HepG2 (cell line): ENCODE data around the gene SLC12A5. TPM values are rescaled to one million over a fixed set of nuclear protein-coding genes. Genes with fewer than 3 reads are reported as not detected.
A peak's percentile ranks its signal among the peaks of the same experiment; 100 is the strongest.

Experiments used
- CBX1 ChIP-seq: IDR thresholded peaks from one replicate; pipeline ENCODE4 v1.6.1; 2016; ENCODE audit warnings: antibody characterized with exemption, low read depth
- ETV6 ChIP-seq: sonication (generic); formaldehyde crosslinking; conservative IDR thresholded peaks from 2 replicates; pipeline ENCODE4 v1.4.0; 2020; ENCODE audit warnings: missing genetic modification reagents
- FOXP1 ChIP-seq, 2 experiments: fragments of 450-650 bp in 1 of 2; IDR thresholded peaks; 2 replicates each; pipeline ENCODE4 v1.6.1; 2017 to 2018; ENCODE audit warnings: antibody characterized with exemption in 1 of 2
- HES4 ChIP-seq: sonication (generic); formaldehyde crosslinking; IDR thresholded peaks from 2 replicates; pipeline ENCODE4 v1.9.0; 2021; ENCODE audit warnings: mild to moderate bottlenecking, missing genetic modification reagents, borderline replicate concordance
- KAT7 ChIP-seq: IDR thresholded peaks from 2 replicates; pipeline ENCODE4 v1.6.1; 2018; ENCODE audit warnings: borderline replicate concordance, missing compliant biosample characterization
- KMT2A ChIP-seq: sonication (generic); formaldehyde crosslinking; IDR thresholded peaks from 2 replicates; pipeline ENCODE4 v1.4.0; 2020; ENCODE audit warnings: missing genetic modification reagents
- PAWR ChIP-seq: sonication (generic); formaldehyde crosslinking; IDR thresholded peaks from 2 replicates; pipeline ENCODE4 v1.4.0; 2020; ENCODE audit warnings: missing genetic modification reagents, mild to moderate bottlenecking, borderline replicate concordance
- PHF21A ChIP-seq: sonication (generic); formaldehyde crosslinking; IDR thresholded peaks from 2 replicates; pipeline ENCODE4 v1.5.0; 2020; ENCODE audit warnings: mild to moderate bottlenecking, missing genetic modification reagents
- RFXANK ChIP-seq: IDR thresholded peaks from 2 replicates; pipeline ENCODE4 v1.6.1; 2016
- SYNCRIP ChIP-seq: fragments of 200-400 bp; formaldehyde crosslinking; IDR thresholded peaks from 2 replicates; pipeline ENCODE4 v1.6.1; 2018; ENCODE audit warnings: mild to moderate bottlenecking, low read depth, low read length; ENCODE audit not compliant: insufficient read depth
- XBP1 ChIP-seq: sonication (generic); formaldehyde crosslinking; IDR thresholded peaks from 2 replicates; pipeline ENCODE4 v1.5.0; 2020; ENCODE audit warnings: missing genetic modification reagents
- ZFP37 ChIP-seq: sonication (generic); formaldehyde crosslinking; IDR thresholded peaks from 2 replicates; pipeline ENCODE4 v1.4.0; 2020; ENCODE audit warnings: missing genetic modification reagents, borderline replicate concordance
- ZNF326 ChIP-seq: sonication (generic); formaldehyde crosslinking; IDR thresholded peaks from 2 replicates; pipeline ENCODE4 v1.4.0; 2020; ENCODE audit warnings: missing genetic modification reagents, borderline replicate concordance
- ZNF33A ChIP-seq: sonication (generic); formaldehyde crosslinking; IDR thresholded peaks from 2 replicates; pipeline ENCODE4 v1.5.1; 2020; ENCODE audit warnings: missing genetic modification reagents, mild to moderate bottlenecking, moderate library complexity, borderline replicate concordance
- ZNF441 ChIP-seq: sonication (generic); formaldehyde crosslinking; IDR thresholded peaks from 2 replicates; pipeline ENCODE4 v1.7.0; 2021; ENCODE audit warnings: missing genetic modification reagents, borderline replicate concordance
- ZNF597 ChIP-seq: sonication (generic); formaldehyde crosslinking; IDR thresholded peaks from 2 replicates; pipeline ENCODE4 v1.5.0; 2020; ENCODE audit warnings: missing genetic modification reagents
- ZNF652 ChIP-seq: IDR thresholded peaks from 2 replicates; pipeline ENCODE4 v1.6.1; 2016; ENCODE audit warnings: low read depth, borderline replicate concordance
- ZNF780A ChIP-seq: sonication (generic); formaldehyde crosslinking; IDR thresholded peaks from 2 replicates; pipeline ENCODE4 v1.8.0; 2022; ENCODE audit warnings: mild to moderate bottlenecking, missing genetic modification reagents, moderate library complexity
- polyA plus RNA-seq, 8 experiments: library from polyadenylated mRNA; depleted of rRNA in 3 of 8; stranded (reverse) in 7 of 8; unstranded in 1 of 8; fragments of >200 nt; fragmentation: Illumina TruSeq in 4 of 8; extraction: Trizol in 4 of 8; gene quantifications; 2 replicates each; pipeline versions ENCODE4 v1.2.1 to v1.2.3, GENCODE V29; 2011 to 2016; ENCODE audit warnings: low read depth in 4 of 8, missing spikeins in 1 of 8, mixed read lengths in 1 of 8; ENCODE audit not compliant: insufficient read depth in 1 of 8
- total RNA-seq, 5 experiments: library from RNA; depleted of rRNA; stranded (reverse); fragments of >200 nt; fragmentation: Illumina TruSeq; extraction: Trizol; gene quantifications; 2 replicates each; pipeline ENCODE4 v1.2.3, GENCODE V29; 2016; ENCODE audit warnings: low read depth in 1 of 5
- TF ChIP-seq, protein P1 (sequence below): sonication (generic); formaldehyde crosslinking; IDR thresholded peaks from 2 replicates; pipeline ENCODE4 v1.5.1; 2020; ENCODE audit warnings: missing genetic modification reagents, mild to moderate bottlenecking, borderline replicate concordance
- TF ChIP-seq, protein P2 (sequence below): sonication (generic); formaldehyde crosslinking; IDR thresholded peaks from 2 replicates; pipeline ENCODE4 v1.4.0; 2020; ENCODE audit warnings: missing genetic modification reagents
- TF ChIP-seq, protein P3 (sequence below): sonication (generic); formaldehyde crosslinking; IDR thresholded peaks from 2 replicates; pipeline ENCODE4 v1.5.0; 2020; ENCODE audit warnings: mild to moderate bottlenecking, missing genetic modification reagents
- TF ChIP-seq, protein P4 (sequence below), 2 experiments: sonication (generic) in 1 of 2; formaldehyde crosslinking in 1 of 2; IDR thresholded peaks; 2 replicates each; pipeline versions ENCODE4 v1.5.1 to v1.6.1; 2011 to 2020; ENCODE audit warnings: borderline replicate concordance in 1 of 2, low read depth in 1 of 2, low read length in 1 of 2, mild to moderate bottlenecking in 1 of 2, missing genetic modification reagents in 1 of 2, moderate library complexity in 1 of 2

SLC12A5 gene
- total and polyA plus RNA-seq, 2 of the 13 experiments (the other 11 are each of a cell fraction or from before 2014, with no cell fraction given): 4.3 to 5.4 TPM

DNA sequence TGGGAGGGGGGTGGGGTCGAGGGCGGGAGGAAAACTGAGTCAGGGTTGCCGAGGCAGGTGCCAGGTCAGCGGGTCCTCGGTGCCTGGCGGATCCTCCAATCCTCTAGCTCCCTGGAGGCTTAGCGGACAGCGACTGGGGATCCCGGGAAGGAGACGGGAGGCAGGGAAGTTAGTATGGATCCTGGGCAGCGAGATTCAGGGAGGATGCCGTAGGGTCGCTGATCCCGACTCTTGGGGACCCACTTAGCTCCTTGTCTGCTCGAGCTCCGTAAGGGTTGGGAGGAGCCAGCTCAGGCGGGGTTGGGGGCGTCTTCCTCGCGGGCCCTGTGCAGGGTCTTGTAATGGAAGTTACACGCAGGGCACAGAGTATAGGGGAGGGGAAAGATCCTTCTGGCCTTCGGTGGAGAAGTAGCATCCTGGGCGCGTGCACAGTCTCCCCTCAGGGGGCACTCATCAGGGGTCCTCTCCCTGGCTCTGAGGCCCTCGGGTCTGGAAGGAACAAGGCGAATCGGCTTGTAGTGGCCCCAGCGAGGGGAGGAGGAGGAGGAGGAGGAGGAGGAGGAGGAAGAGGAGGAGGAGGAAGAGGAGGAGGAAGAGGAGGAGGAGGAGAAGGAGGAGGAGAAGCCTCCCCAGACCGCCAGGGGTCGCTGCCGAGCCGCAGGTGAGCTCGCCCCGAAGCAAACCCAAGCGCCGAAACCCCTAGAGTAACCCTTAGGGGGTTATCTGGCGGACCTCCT is 6.4 kb upstream of the SLC12A5 start (continued):
- TF ChIP-seq, protein P1, sequence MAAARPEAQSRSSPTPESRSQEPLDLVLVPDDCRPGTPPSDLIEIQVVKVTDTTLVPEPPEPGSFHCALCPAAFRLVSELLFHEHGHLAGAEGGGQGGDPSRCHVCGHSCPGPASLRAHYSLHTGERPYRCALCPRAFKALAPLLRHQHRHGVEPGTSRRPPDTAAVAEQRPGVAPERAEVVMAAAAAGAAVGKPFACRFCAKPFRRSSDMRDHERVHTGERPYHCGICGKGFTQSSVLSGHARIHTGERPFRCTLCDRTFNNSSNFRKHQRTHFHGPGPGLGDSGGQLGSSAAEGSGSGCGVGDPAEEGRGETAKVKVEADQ (CRISPR knock-in tag): peak; percentile 59; the same call in 1 of the 2 replicates
- no peak for TF ChIP-seq ZNF780A (CRISPR knock-in tag)
- no peak; the same call in 1 of the 2 replicates for TF ChIP-seq ZFP37 (CRISPR knock-in tag)
- no peak for TF ChIP-seq ZNF33A (CRISPR knock-in tag)
- no peak for TF ChIP-seq KMT2A (CRISPR knock-in tag)
- TF ChIP-seq, protein P2, sequence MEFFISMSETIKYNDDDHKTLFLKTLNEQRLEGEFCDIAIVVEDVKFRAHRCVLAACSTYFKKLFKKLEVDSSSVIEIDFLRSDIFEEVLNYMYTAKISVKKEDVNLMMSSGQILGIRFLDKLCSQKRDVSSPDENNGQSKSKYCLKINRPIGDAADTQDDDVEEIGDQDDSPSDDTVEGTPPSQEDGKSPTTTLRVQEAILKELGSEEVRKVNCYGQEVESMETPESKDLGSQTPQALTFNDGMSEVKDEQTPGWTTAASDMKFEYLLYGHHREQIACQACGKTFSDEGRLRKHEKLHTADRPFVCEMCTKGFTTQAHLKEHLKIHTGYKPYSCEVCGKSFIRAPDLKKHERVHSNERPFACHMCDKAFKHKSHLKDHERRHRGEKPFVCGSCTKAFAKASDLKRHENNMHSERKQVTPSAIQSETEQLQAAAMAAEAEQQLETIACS (CRISPR knock-in tag): no peak
- no peak for TF ChIP-seq ZNF326 (CRISPR knock-in tag)
- no peak for TF ChIP-seq RFXANK (CRISPR knock-in tag)
- no peak; the same call in 1 of the 2 replicates for TF ChIP-seq ZNF441
- TF ChIP-seq SYNCRIP: no peak
- TF ChIP-seq ZNF597 (CRISPR knock-in tag): no peak
- TF ChIP-seq KAT7 (CRISPR knock-in tag): peak; percentile 33; the same call in 1 of the 2 replicates
- no peak for TF ChIP-seq HES4 (CRISPR knock-in tag)
- no peak for TF ChIP-seq ETV6 (CRISPR knock-in tag)
- TF ChIP-seq FOXP1 (IDR thresholded peaks at IDR 0.05): no peak
- TF ChIP-seq FOXP1 (CRISPR knock-in tag; IDR thresholded peaks at IDR 0.05): no peak
- TF ChIP-seq, protein P3, sequence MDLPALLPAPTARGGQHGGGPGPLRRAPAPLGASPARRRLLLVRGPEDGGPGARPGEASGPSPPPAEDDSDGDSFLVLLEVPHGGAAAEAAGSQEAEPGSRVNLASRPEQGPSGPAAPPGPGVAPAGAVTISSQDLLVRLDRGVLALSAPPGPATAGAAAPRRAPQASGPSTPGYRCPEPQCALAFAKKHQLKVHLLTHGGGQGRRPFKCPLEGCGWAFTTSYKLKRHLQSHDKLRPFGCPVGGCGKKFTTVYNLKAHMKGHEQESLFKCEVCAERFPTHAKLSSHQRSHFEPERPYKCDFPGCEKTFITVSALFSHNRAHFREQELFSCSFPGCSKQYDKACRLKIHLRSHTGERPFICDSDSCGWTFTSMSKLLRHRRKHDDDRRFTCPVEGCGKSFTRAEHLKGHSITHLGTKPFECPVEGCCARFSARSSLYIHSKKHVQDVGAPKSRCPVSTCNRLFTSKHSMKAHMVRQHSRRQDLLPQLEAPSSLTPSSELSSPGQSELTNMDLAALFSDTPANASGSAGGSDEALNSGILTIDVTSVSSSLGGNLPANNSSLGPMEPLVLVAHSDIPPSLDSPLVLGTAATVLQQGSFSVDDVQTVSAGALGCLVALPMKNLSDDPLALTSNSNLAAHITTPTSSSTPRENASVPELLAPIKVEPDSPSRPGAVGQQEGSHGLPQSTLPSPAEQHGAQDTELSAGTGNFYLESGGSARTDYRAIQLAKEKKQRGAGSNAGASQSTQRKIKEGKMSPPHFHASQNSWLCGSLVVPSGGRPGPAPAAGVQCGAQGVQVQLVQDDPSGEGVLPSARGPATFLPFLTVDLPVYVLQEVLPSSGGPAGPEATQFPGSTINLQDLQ (CRISPR knock-in tag): no peak
- TF ChIP-seq, protein P4, sequence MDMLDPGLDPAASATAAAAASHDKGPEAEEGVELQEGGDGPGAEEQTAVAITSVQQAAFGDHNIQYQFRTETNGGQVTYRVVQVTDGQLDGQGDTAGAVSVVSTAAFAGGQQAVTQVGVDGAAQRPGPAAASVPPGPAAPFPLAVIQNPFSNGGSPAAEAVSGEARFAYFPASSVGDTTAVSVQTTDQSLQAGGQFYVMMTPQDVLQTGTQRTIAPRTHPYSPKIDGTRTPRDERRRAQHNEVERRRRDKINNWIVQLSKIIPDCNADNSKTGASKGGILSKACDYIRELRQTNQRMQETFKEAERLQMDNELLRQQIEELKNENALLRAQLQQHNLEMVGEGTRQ (IDR thresholded peaks at IDR 0.05; ENCODE audit: low read depth, low read length): no peak
- TF ChIP-seq, protein P4 (CRISPR knock-in tag; IDR thresholded peaks at IDR 0.05; ENCODE audit: borderline replicate concordance): no peak
- no peak for TF ChIP-seq XBP1 (CRISPR knock-in tag)
- no peak for TF ChIP-seq PHF21A (CRISPR knock-in tag)
- no peak for TF ChIP-seq ZNF652 (CRISPR knock-in tag)
- no peak for TF ChIP-seq CBX1
- no peak for TF ChIP-seq PAWR
